Measurements from ENCODE around the gene EMC10. TPM values are rescaled to one million over a fixed set of nuclear protein-coding genes. Genes with fewer than 3 reads are reported as not detected.

Gene EMC10
- polyA plus RNA-seq, 1 experiment = 45.4 TPM

- TF ChIP-seq, protein P1, sequence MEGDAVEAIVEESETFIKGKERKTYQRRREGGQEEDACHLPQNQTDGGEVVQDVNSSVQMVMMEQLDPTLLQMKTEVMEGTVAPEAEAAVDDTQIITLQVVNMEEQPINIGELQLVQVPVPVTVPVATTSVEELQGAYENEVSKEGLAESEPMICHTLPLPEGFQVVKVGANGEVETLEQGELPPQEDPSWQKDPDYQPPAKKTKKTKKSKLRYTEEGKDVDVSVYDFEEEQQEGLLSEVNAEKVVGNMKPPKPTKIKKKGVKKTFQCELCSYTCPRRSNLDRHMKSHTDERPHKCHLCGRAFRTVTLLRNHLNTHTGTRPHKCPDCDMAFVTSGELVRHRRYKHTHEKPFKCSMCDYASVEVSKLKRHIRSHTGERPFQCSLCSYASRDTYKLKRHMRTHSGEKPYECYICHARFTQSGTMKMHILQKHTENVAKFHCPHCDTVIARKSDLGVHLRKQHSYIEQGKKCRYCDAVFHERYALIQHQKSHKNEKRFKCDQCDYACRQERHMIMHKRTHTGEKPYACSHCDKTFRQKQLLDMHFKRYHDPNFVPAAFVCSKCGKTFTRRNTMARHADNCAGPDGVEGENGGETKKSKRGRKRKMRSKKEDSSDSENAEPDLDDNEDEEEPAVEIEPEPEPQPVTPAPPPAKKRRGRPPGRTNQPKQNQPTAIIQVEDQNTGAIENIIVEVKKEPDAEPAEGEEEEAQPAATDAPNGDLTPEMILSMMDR (IDR thresholded peaks at IDR 0.05; ENCODE audit: low read depth, low read length) = no peak
- Histone ChIP-seq H3K27me3 (ENCODE audit: control insufficient read depth, insufficient read depth, low read length) (no peaks in the 10 kb centered on the region), H3K27ac (ENCODE audit: low read depth, low read length) (no peak overlapping the region), H3K9me3 (ENCODE audit: control insufficient read depth, insufficient read depth, low read length) (peaks cover 7% of the 10 kb centered on the region), H3K4me3 (ENCODE audit: low read depth, low read length) (no peak overlapping the region)
- no peak for DNase-seq (ENCODE audit: low read depth, low spot score)
- ChIA-PET CTCF (no interaction called here), POLR2A (no interaction called here)
Measured at GRCh38 chr19:50531171-50531612, 54.9 kb downstream of the EMC10 start.

DNA sequence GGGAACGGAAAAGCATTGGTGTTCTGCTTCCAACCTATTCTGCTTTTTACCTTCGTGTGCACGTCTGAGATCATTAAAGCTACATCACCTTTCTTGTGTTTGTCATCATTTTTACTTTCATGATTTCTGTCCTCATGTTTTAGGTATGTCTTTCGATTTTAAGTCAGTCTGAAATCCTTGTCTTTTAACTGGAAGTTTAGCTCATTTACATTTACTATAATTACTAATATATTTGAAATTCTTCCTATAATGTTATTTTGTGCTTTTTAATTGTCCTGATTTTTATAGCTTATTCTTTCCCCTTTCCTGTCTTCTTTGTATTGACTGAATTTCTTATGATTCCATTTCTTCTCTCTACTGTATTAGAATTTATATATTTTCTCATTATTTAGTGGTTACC lies 56.6 kb downstream of the EMC10 start:
- ChIA-PET CTCF (interaction anchor here (1.9 to 8.7 kb wide), 2 partner anchors 23 to 251 kb away, joined by 5 to 65 read pairs; no protein-coding TSS in a partner anchor), POLR2A (no interaction called here)

GRCh38 chr19:50534478-50534877 lies 58.2 kb downstream of the EMC10 start:
- no peak for DNase-seq (ENCODE audit: low read depth, low spot score)
- ChIA-PET POLR2A (no interaction called here), CTCF (interaction anchor here (1.9 to 8.7 kb wide), 2 partner anchors 21 to 249 kb away, joined by 5 to 65 read pairs; no protein-coding TSS in a partner anchor)
- H3K27ac ChIP-seq (ENCODE audit: low read depth, low read length) = no peak overlapping the region
- TF ChIP-seq, protein P1 (IDR thresholded peaks at IDR 0.05; ENCODE audit: low read depth, low read length) = no peak
- no peak overlapping the region for H3K4me3 ChIP-seq (ENCODE audit: low read depth, low read length)
- H3K27me3 ChIP-seq (ENCODE audit: control insufficient read depth, insufficient read depth, low read length) = no peaks in the 10 kb centered on the region
- H3K9me3 ChIP-seq (ENCODE audit: control insufficient read depth, insufficient read depth, low read length) = peaks cover 7% of the 10 kb centered on the region

More for the DNA sequence above, 56.6 kb downstream of the EMC10 start:
- Histone ChIP-seq H3K4me3 (ENCODE audit: low read depth, low read length) (no peak overlapping the region), H3K27ac (ENCODE audit: low read depth, low read length) (no peak overlapping the region), H3K9me3 (ENCODE audit: control insufficient read depth, insufficient read depth, low read length) (peaks cover 7% of the 10 kb centered on the region), H3K27me3 (ENCODE audit: control insufficient read depth, insufficient read depth, low read length) (no peaks in the 10 kb centered on the region)
- TF ChIP-seq, protein P1 (IDR thresholded peaks at IDR 0.05; ENCODE audit: low read depth, low read length) = no peak
- no peak for DNase-seq (ENCODE audit: low read depth, low spot score)

- TF ChIP-seq, protein P1 (IDR thresholded peaks at IDR 0.05; ENCODE audit: low read depth, low read length) = no peak
- Histone ChIP-seq H3K27ac (ENCODE audit: low read depth, low read length) (no peak overlapping the region), H3K27me3 (ENCODE audit: control insufficient read depth, insufficient read depth, low read length) (no peaks in the 10 kb centered on the region), H3K4me3 (ENCODE audit: low read depth, low read length) (no peak overlapping the region), H3K9me3 (ENCODE audit: control insufficient read depth, insufficient read depth, low read length) (peaks cover 7% of the 10 kb centered on the region)
- DNase-seq (ENCODE audit: low read depth, low spot score) = no peak
- ChIA-PET POLR2A (no interaction called here), CTCF (interaction anchor here (1.2 to 8.7 kb wide), 3 partner anchors 20 to 386 kb away, joined by 3 to 71 read pairs (median 65); no protein-coding TSS in a partner anchor)
Measured at GRCh38 chr19:50535672-50536187, 59.4 kb downstream of the EMC10 start.

DNA sequence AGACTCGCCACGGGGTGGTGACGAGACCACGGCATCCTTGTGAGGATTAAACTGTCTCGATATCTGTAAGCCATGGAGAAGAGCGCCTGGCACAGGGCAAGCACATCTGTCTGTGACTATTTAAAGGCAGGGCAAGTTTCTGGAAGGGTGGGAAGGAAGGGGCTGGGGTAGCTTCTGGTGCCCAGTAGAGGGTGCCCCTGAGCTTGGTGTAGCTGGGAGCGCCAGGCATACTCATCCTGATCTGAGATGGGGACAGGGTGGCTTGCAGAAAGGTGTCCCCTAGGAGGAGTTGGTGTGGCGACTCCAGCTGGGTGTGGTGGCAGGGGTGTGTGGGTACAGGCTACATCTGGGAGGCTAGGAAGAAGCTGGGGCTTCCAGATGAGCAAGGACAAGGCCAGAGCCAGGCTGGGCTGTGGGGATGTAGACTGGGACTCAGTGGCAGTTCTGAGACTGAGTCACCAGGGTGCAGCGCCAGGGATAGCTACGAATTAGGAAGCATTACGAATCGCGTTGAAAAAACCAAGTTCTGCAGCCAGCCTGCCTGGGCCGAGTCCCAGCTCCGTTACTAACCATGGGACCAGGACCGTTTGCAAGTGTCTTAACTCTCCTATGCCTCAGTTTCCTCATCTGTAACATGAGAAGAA lies 60.5 kb downstream of the EMC10 start:
- no peak for DNase-seq (ENCODE audit: low read depth, low spot score)
- POLR2A ChIA-PET = no interaction called here
- TF ChIP-seq, protein P1 (IDR thresholded peaks at IDR 0.05; ENCODE audit: low read depth, low read length) = no peak
- Histone ChIP-seq H3K4me3 (ENCODE audit: low read depth, low read length) (no peak overlapping the region), H3K9me3 (ENCODE audit: control insufficient read depth, insufficient read depth, low read length) (peaks cover 7% of the 10 kb centered on the region), H3K27ac (ENCODE audit: low read depth, low read length) (no peak overlapping the region), H3K27me3 (ENCODE audit: control insufficient read depth, insufficient read depth, low read length) (no peaks in the 10 kb centered on the region)
- CTCF ChIA-PET = interaction anchor here (1.0 to 8.7 kb wide), 5 partner anchors 19 to 385 kb away, joined by 3 to 71 read pairs (median 3); no protein-coding TSS in a partner anchor
